Mesenchymal stem cell (in vitro differentiated cells and primary cell): ENCODE results near the gene MYOT.

Source experiments
- DNase-seq: peaks from one replicate; pipeline ENCODE4 v3.0.0-alpha.2; 2013
- H2AFZ ChIP-seq: one replicate; pipeline ENCODE4 v1.6.1; 2013; ENCODE audit warnings: low read depth, mild to moderate bottlenecking, control low read depth, inconsistent platforms, low read length, moderate library complexity
- H2AK5ac ChIP-seq: 2 replicates; pipeline ENCODE4 v1.6.1; 2013; ENCODE audit warnings: low read length, moderate library complexity, mild to moderate bottlenecking, inconsistent platforms; ENCODE audit not compliant: severe bottlenecking
- H2BK120ac ChIP-seq: one replicate; pipeline ENCODE4 v1.6.1; 2013; ENCODE audit warnings: low read depth, mild to moderate bottlenecking, inconsistent platforms, low read length, moderate library complexity
- H2BK12ac ChIP-seq, 2 experiments: one replicate each; pipeline ENCODE4 v1.6.1; 2013; ENCODE audit warnings: inconsistent platforms in 2 of 2, low read length in 2 of 2, mild to moderate bottlenecking in 2 of 2, moderate library complexity in 2 of 2, control low read depth in 1 of 2
- H2BK15ac ChIP-seq: one replicate; pipeline ENCODE4 v1.6.1; 2013; ENCODE audit warnings: mild to moderate bottlenecking, low read depth, inconsistent platforms; ENCODE audit not compliant: poor library complexity, severe bottlenecking
- H2BK5ac ChIP-seq: 2 replicates; pipeline ENCODE4 v1.6.1; 2013; ENCODE audit warnings: low read depth, mild to moderate bottlenecking, low read length, control low read depth, inconsistent platforms; ENCODE audit not compliant: poor library complexity, severe bottlenecking
- H3K14ac ChIP-seq, 2 experiments: one replicate each; pipeline ENCODE4 v1.6.1; 2013; ENCODE audit warnings: inconsistent platforms in 2 of 2, low read length in 2 of 2, control low read depth in 1 of 2, mild to moderate bottlenecking in 1 of 2, moderate library complexity in 1 of 2
- H3K18ac ChIP-seq, 2 experiments: one replicate each; pipeline ENCODE4 v1.6.1; 2013; ENCODE audit warnings: inconsistent platforms in 2 of 2, low read length in 2 of 2, control low read depth in 1 of 2, low read depth in 1 of 2, mild to moderate bottlenecking in 1 of 2
- H3K23ac ChIP-seq, 2 experiments: one replicate each; pipeline ENCODE4 v1.6.1; 2013; ENCODE audit warnings: inconsistent platforms in 2 of 2, low read length in 2 of 2, mild to moderate bottlenecking in 2 of 2, moderate library complexity in 2 of 2, control low read depth in 1 of 2
- H3K27ac ChIP-seq: 2 replicates; pipeline ENCODE4 v1.5.1; 2013; ENCODE audit warnings: mild to moderate bottlenecking, moderate library complexity, low read length, control low read depth, inconsistent platforms; ENCODE audit not compliant: poor library complexity, severe bottlenecking
- H3K27me3 ChIP-seq, 2 experiments: 2 replicates each; pipeline versions ENCODE4 v1.6.1 to v1.7.0; 2013; ENCODE audit warnings: low read length in 2 of 2, mild to moderate bottlenecking in 2 of 2, moderate library complexity in 2 of 2, control low read depth in 1 of 2, inconsistent platforms in 1 of 2; ENCODE audit not compliant: control insufficient read depth in 1 of 2, insufficient read depth in 1 of 2
- H3K36me3 ChIP-seq, 2 experiments: 2 replicates each; pipeline versions ENCODE4 v1.6.1 to v1.7.0; 2013; ENCODE audit warnings: low read length in 2 of 2, control low read depth in 1 of 2, inconsistent platforms in 1 of 2, low read depth in 1 of 2, mild to moderate bottlenecking in 1 of 2; ENCODE audit not compliant: insufficient read depth in 2 of 2, control insufficient read depth in 1 of 2
- H3K4ac ChIP-seq, 2 experiments: one replicate each; pipeline ENCODE4 v1.6.1; 2013; ENCODE audit warnings: inconsistent platforms in 2 of 2, low read length in 2 of 2, mild to moderate bottlenecking in 2 of 2, moderate library complexity in 2 of 2, control low read depth in 1 of 2, low read depth in 1 of 2
- H3K4me1 ChIP-seq: 2 replicates; pipeline ENCODE4 v1.6.1; 2013; ENCODE audit warnings: low read depth, low read length, control low read depth; ENCODE audit not compliant: control insufficient read depth, insufficient read depth
- H3K4me2 ChIP-seq: 2 replicates; pipeline ENCODE4 v1.6.1; 2013; ENCODE audit warnings: low read length, mild to moderate bottlenecking, inconsistent platforms; ENCODE audit not compliant: poor library complexity, severe bottlenecking
- H3K4me3 ChIP-seq, 2 experiments: 2 replicates each; pipeline versions ENCODE4 v1.5.1 to v1.7.0; 2013; ENCODE audit warnings: low read length in 2 of 2, mild to moderate bottlenecking in 2 of 2, control low read depth in 1 of 2, low read depth in 1 of 2; ENCODE audit not compliant: insufficient read depth in 1 of 2
- H3K79me1 ChIP-seq: replicated peaks from 2 replicates; pipeline ENCODE4 v1.6.1; 2013; ENCODE audit warnings: mild to moderate bottlenecking, control low read depth, low read length, inconsistent platforms; ENCODE audit not compliant: poor library complexity, severe bottlenecking
- H3K9ac ChIP-seq: 2 replicates; pipeline ENCODE4 v1.7.0; 2013; ENCODE audit warnings: mild to moderate bottlenecking, low read length, moderate library complexity
- H3K9me3 ChIP-seq: 2 replicates; pipeline ENCODE4 v1.7.0; 2013; ENCODE audit warnings: mild to moderate bottlenecking, low read length; ENCODE audit not compliant: control insufficient read depth
- H4K8ac ChIP-seq: one replicate; pipeline ENCODE4 v1.6.1; 2013; ENCODE audit warnings: inconsistent platforms, mild to moderate bottlenecking, low read length, moderate library complexity
- H4K91ac ChIP-seq: one replicate; pipeline ENCODE4 v1.6.1; 2013; ENCODE audit warnings: mild to moderate bottlenecking, low read length, inconsistent platforms
- WGBS: methylation state at CpG from one replicate; pipeline ENCODE4 v1.1.7; 2013; ENCODE audit warnings: mixed read lengths; 5-methylcytosine and 5-hydroxymethylcytosine counted together

Gene MYOT

GRCh38 chr5:137876101-137876500 is 8.4 kb downstream of the MYOT start:
- no peak overlapping the region for H2AK5ac ChIP-seq
- no peak for DNase-seq

GRCh38 chr5:137880313-137880712 is 12.7 kb downstream of the MYOT start:
- H3K79me1 ChIP-seq, result no peaks in the 10 kb centered on the region
- H2BK15ac ChIP-seq, result no peak overlapping the region
- H3K23ac ChIP-seq, result no peak overlapping the region
- no peaks in the 10 kb centered on the region for H3K9me3 ChIP-seq
- H3K9ac ChIP-seq, result no peak overlapping the region
- no peak overlapping the region for H4K8ac ChIP-seq
- no peak overlapping the region for H2AFZ ChIP-seq
- H3K4ac ChIP-seq, result no peak overlapping the region
- no peak overlapping the region for H2AK5ac ChIP-seq
- no peak overlapping the region for H2BK5ac ChIP-seq
- H3K4me1 ChIP-seq, result no peaks in the 10 kb centered on the region
- no peak overlapping the region for H4K91ac ChIP-seq
- H3K14ac ChIP-seq, result no peak overlapping the region
- no peak overlapping the region for H2BK12ac ChIP-seq
- 71% methylated on average over 1 of the region's 1 CpG for WGBS
- H2BK120ac ChIP-seq, result no peak overlapping the region
- no peaks in the 10 kb centered on the region for H3K36me3 ChIP-seq
- no peak for DNase-seq
- H3K27me3 ChIP-seq, result no peaks in the 10 kb centered on the region
- H3K4me2 ChIP-seq, result no peak overlapping the region
- no peak overlapping the region for H3K18ac ChIP-seq
- H3K4me3 ChIP-seq, result no peak overlapping the region
- H3K27ac ChIP-seq, result no peak overlapping the region

More at GRCh38 chr5:137876101-137876500, 8.4 kb downstream of the MYOT start:
- Histone ChIP-seq H3K9ac (no peak overlapping the region), H3K23ac (no peak overlapping the region), H3K14ac (no peak overlapping the region), H3K4me1 (no peaks in the 10 kb centered on the region), H3K79me1 (no peaks in the 10 kb centered on the region), H3K4ac (no peak overlapping the region), H4K8ac (no peak overlapping the region), H2BK15ac (no peak overlapping the region), H2BK5ac (no peak overlapping the region), H2BK120ac (no peak overlapping the region), H3K4me2 (no peak overlapping the region), H3K18ac (no peak overlapping the region), H4K91ac (no peak overlapping the region), H2AFZ (no peak overlapping the region), H3K4me3 (no peak overlapping the region), H3K9me3 (no peaks in the 10 kb centered on the region), H3K27me3 (no peaks in the 10 kb centered on the region), H3K27ac (no peak overlapping the region), H3K36me3 (no peaks in the 10 kb centered on the region), H2BK12ac (no peak overlapping the region)

- Histone ChIP-seq H3K4me3 (no peak overlapping the region), H2AFZ (no peak overlapping the region), H3K18ac (no peak overlapping the region), H4K91ac (no peak overlapping the region), H2AK5ac (no peak overlapping the region), H3K4ac (no peak overlapping the region), H2BK120ac (no peak overlapping the region), H2BK5ac (no peak overlapping the region), H2BK12ac (no peak overlapping the region), H3K23ac (no peak overlapping the region), H3K36me3 (no peaks in the 10 kb centered on the region), H2BK15ac (no peak overlapping the region), H3K79me1 (no peaks in the 10 kb centered on the region), H3K4me2 (no peak overlapping the region), H3K27ac (no peak overlapping the region), H3K4me1 (no peaks in the 10 kb centered on the region), H3K9ac (no peak overlapping the region), H4K8ac (no peak overlapping the region), H3K27me3 (no peaks in the 10 kb centered on the region), H3K9me3 (no peaks in the 10 kb centered on the region), H3K14ac (no peak overlapping the region)
- DNase-seq, result no peak
- 84% methylated on average over 2 of the region's 2 CpGs for WGBS
These were observed 20.2 kb downstream of the MYOT start for GRCh38 chr5:137887831-137888230.

- Histone ChIP-seq H4K8ac (no peak overlapping the region), H3K4me1 (no peaks in the 10 kb centered on the region), H3K9me3 (no peaks in the 10 kb centered on the region), H3K79me1 (no peaks in the 10 kb centered on the region), H2AFZ (no peak overlapping the region), H3K4me2 (no peak overlapping the region), H2BK120ac (no peak overlapping the region), H3K18ac (no peak overlapping the region), H2BK15ac (no peak overlapping the region), H4K91ac (no peak overlapping the region), H3K4me3 (peak overlapping the region in 1 of 2 experiments; percentile 83), H2BK5ac (no peak overlapping the region), H3K27me3 (no peaks in the 10 kb centered on the region), H3K27ac (no peak overlapping the region), H3K36me3 (no peaks in the 10 kb centered on the region), H3K4ac (no peak overlapping the region), H2AK5ac (no peak overlapping the region), H3K23ac (no peak overlapping the region), H2BK12ac (no peak overlapping the region), H3K14ac (no peak overlapping the region), H3K9ac (peak overlapping the region; percentile 88)
- 86% methylated on average over 7 of the region's 7 CpGs for WGBS
- no peak for DNase-seq
These were observed 20.8 kb downstream of the MYOT start for GRCh38 chr5:137888466-137888862.
